Astrocyte (in vitro differentiated cells and primary cell): ENCODE measurements around the gene THG1L. TPM values are rescaled to one million over a fixed set of nuclear protein-coding genes. Genes with fewer than 3 reads are reported as not detected.

Experiments
- DNase-seq: peaks from one replicate; pipeline ENCODE4 v3.0.0-alpha.2; 2010; ENCODE audit warnings: low read depth
- FAIRE-seq: peaks from 2 replicates; lab custom pipeline; 2011; peaks lifted over from hg19 to GRCh38; lab: Jason Lieb, UNC
- H2AFZ ChIP-seq: 2 replicates; pipeline ENCODE4 v1.6.0; 2012; ENCODE audit warnings: low read depth, low read length, inconsistent platforms
- H3K27ac ChIP-seq: 2 replicates; pipeline ENCODE4 v1.5.1; 2011; ENCODE audit warnings: low read depth, low read length, inconsistent platforms
- H3K27me3 ChIP-seq: 2 replicates; pipeline ENCODE4 v1.6.0; 2011; ENCODE audit warnings: low read length, inconsistent platforms; ENCODE audit not compliant: insufficient read depth
- H3K36me3 ChIP-seq: 2 replicates; pipeline ENCODE4 v1.5.1; 2011; ENCODE audit warnings: low read length, inconsistent platforms; ENCODE audit not compliant: insufficient read depth
- H3K4me1 ChIP-seq: 2 replicates; pipeline ENCODE4 v1.5.1; 2011; ENCODE audit warnings: low read length, inconsistent platforms; ENCODE audit not compliant: insufficient read depth
- H3K4me2 ChIP-seq: 2 replicates; pipeline ENCODE4 v1.6.0; 2012; ENCODE audit warnings: low read length, inconsistent platforms
- H3K4me3 ChIP-seq: 2 replicates; pipeline ENCODE4 v1.5.1; 2011; ENCODE audit warnings: low read depth, mild to moderate bottlenecking, low read length, inconsistent platforms; ENCODE audit not compliant: insufficient read depth
- H3K79me2 ChIP-seq: 2 replicates; pipeline ENCODE4 v1.6.0; 2012; ENCODE audit warnings: mild to moderate bottlenecking, low read length, inconsistent platforms; ENCODE audit not compliant: insufficient read depth
- H3K9ac ChIP-seq: 2 replicates; pipeline ENCODE4 v1.6.0; 2012; ENCODE audit warnings: mild to moderate bottlenecking, low read length, inconsistent platforms
- H3K9me3 ChIP-seq: 2 replicates; pipeline ENCODE4 v1.5.1; 2012; ENCODE audit warnings: low read depth, mild to moderate bottlenecking, low read length, inconsistent platforms; ENCODE audit not compliant: insufficient read depth
- H4K20me1 ChIP-seq: 2 replicates; pipeline ENCODE4 v1.6.0; 2012; ENCODE audit warnings: low read length, inconsistent platforms; ENCODE audit not compliant: insufficient read depth
- H3K27ac Mint-ChIP-seq: one replicate; pipeline ENCODE4 v1.8.0; 2021; ENCODE audit warnings: mild to moderate bottlenecking, mixed read lengths; ENCODE audit not compliant: unreplicated experiment
- H3K27me3 Mint-ChIP-seq: one replicate; pipeline ENCODE4 v1.8.0; 2021; ENCODE audit warnings: low read depth, mixed read lengths; ENCODE audit not compliant: unreplicated experiment
- H3K36me3 Mint-ChIP-seq: one replicate; pipeline ENCODE4 v1.8.0; 2021; ENCODE audit warnings: low read depth, mixed read lengths; ENCODE audit not compliant: unreplicated experiment
- H3K4me1 Mint-ChIP-seq: one replicate; pipeline ENCODE4 v1.8.0; 2021; ENCODE audit warnings: low read depth, mixed read lengths; ENCODE audit not compliant: unreplicated experiment
- H3K4me3 Mint-ChIP-seq: one replicate; pipeline ENCODE4 v1.8.0; 2021; ENCODE audit warnings: mild to moderate bottlenecking, moderate library complexity, mixed read lengths; ENCODE audit not compliant: unreplicated experiment
- H3K9me3 Mint-ChIP-seq: one replicate; pipeline ENCODE4 v1.8.0; 2021; ENCODE audit warnings: mild to moderate bottlenecking, mixed read lengths; ENCODE audit not compliant: unreplicated experiment
- EZH2 ChIP-seq: IDR thresholded peaks from 2 replicates; pipeline ENCODE4 v1.6.1; 2012; ENCODE audit warnings: mild to moderate bottlenecking, low read length, inconsistent platforms; ENCODE audit not compliant: insufficient read depth
- total RNA-seq: library from RNA; stranded (reverse); gene quantifications from 2 replicates; pipeline ENCODE4 v1.2.1, GENCODE V29; 2021
- TF ChIP-seq, protein P1 (sequence below): IDR thresholded peaks from 2 replicates; pipeline ENCODE4 v1.5.1; 2011; ENCODE audit warnings: low read depth, mild to moderate bottlenecking, inconsistent platforms, low read length, moderate library complexity; ENCODE audit not compliant: insufficient read depth

THG1L gene
- total RNA-seq, 1 donor from 2014 or later, result 9.7 TPM

DNA sequence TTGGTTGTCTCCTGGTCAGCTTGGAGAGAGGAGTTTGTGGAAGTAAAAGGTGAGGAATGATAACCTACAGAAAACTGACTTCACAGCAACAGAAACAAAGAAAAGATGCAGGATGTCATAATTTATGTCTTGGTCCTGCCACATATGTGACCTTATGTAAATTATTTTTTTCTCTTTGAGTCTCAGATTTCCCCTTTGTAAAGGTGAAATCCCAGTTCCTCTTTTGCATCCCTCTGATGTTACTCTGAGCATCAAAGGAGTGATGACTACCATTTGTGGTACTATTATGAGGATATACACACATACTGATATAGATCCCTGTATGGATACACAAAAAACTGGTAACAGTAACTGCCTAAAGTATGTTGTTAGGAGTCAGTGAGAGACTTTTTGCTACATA is 1.4 kb upstream of the THG1L start:
- Mint-ChIP-seq H3K4me3 (no peak overlapping the region), H3K9me3 (peaks cover 2% of the 10 kb centered on the region), H3K36me3 (peaks cover 2% of the 10 kb centered on the region), H3K27ac (no peak overlapping the region), H3K4me1 (peaks cover 5% of the 10 kb centered on the region), H3K27me3 (no peaks in the 10 kb centered on the region)
- Histone ChIP-seq H3K9ac (no peak overlapping the region), H3K36me3 (peaks cover 12% of the 10 kb centered on the region), H3K4me3 (no peak overlapping the region), H3K79me2 (peaks cover 6% of the 10 kb centered on the region), H3K9me3 (no peaks in the 10 kb centered on the region), H3K4me2 (no peak overlapping the region), H3K27me3 (no peaks in the 10 kb centered on the region), H3K4me1 (peaks cover 4% of the 10 kb centered on the region), H3K27ac (no peak overlapping the region), H2AFZ (no peak overlapping the region), H4K20me1 (no peaks in the 10 kb centered on the region)
- FAIRE-seq (no peak), DNase-seq (no peak)
- no peak for TF ChIP-seq EZH2
- TF ChIP-seq, protein P1, sequence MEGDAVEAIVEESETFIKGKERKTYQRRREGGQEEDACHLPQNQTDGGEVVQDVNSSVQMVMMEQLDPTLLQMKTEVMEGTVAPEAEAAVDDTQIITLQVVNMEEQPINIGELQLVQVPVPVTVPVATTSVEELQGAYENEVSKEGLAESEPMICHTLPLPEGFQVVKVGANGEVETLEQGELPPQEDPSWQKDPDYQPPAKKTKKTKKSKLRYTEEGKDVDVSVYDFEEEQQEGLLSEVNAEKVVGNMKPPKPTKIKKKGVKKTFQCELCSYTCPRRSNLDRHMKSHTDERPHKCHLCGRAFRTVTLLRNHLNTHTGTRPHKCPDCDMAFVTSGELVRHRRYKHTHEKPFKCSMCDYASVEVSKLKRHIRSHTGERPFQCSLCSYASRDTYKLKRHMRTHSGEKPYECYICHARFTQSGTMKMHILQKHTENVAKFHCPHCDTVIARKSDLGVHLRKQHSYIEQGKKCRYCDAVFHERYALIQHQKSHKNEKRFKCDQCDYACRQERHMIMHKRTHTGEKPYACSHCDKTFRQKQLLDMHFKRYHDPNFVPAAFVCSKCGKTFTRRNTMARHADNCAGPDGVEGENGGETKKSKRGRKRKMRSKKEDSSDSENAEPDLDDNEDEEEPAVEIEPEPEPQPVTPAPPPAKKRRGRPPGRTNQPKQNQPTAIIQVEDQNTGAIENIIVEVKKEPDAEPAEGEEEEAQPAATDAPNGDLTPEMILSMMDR, result no peak

DNA sequence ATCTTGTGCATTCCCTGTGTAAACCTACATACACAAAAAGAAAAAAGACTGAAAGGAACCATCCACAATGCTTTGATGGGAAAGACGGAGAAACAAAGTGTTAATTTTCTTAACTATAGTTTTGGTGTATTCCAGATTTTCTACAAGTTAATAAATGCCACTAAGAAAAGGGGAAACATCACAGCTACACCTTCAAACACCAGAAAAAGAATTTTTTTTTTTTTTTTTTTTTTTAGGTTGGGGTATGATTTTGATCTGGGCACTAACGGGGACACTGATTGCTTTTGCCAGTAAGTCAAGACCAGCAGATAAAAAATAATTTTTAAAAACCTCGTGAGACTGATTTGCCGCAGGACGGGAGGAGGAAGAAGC is 334 bp upstream of the THG1L start:
- Mint-ChIP-seq H3K36me3 (peaks cover 2% of the 10 kb centered on the region), H3K27ac (peak overlapping the region; percentile 86), H3K4me1 (peaks cover 5% of the 10 kb centered on the region), H3K4me3 (peak overlapping the region; percentile 89), H3K9me3 (no peaks in the 10 kb centered on the region), H3K27me3 (no peaks in the 10 kb centered on the region)
- peak overlapping the region; percentile 86 for H3K27ac ChIP-seq
- H3K4me1 ChIP-seq, result peaks cover 4% of the 10 kb centered on the region
- peaks cover 16% of the 10 kb centered on the region for H3K36me3 ChIP-seq
- FAIRE-seq, result peak; percentile 64
- H3K27me3 ChIP-seq, result no peaks in the 10 kb centered on the region
- H4K20me1 ChIP-seq, result no peaks in the 10 kb centered on the region
- no peak for DNase-seq
- TF ChIP-seq, protein P1, result no peak
- no peak for TF ChIP-seq EZH2
- peak overlapping the region; percentile 84 for H3K9ac ChIP-seq
- peak overlapping the region; percentile 84 for H3K4me2 ChIP-seq
- H3K79me2 ChIP-seq, result peaks cover 6% of the 10 kb centered on the region
- peak overlapping the region; percentile 92 for H3K4me3 ChIP-seq
- H2AFZ ChIP-seq, result peak overlapping the region; percentile 97
- H3K9me3 ChIP-seq, result no peaks in the 10 kb centered on the region

DNA sequence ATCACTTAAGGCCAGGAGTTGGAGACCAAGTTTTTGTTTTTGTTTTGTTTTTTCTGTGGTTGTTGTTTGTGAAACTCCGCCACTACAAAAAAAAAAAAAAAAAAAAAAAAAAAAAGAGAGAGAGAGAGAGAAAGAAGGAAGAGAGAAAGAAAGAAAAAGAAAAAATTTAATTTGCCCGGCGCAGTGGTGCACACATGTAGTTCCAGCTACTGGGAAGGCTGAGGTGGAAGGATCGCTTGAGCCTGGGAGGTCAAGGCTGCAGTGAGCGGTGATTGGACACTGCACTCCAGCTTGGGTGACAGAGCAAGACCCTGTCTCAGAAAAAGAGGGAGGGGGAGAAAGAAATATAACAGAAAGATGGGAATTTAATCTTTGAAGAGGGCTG is 902 bp downstream of the THG1L start:
- peak overlapping the region; percentile 86 for H3K27ac Mint-ChIP-seq
- Histone ChIP-seq H3K9ac (peak overlapping the region; percentile 84), H3K79me2 (peaks cover 6% of the 10 kb centered on the region), H3K27ac (no peak overlapping the region), H2AFZ (no peak overlapping the region), H3K4me2 (peak overlapping the region; percentile 84), H3K36me3 (peaks cover 16% of the 10 kb centered on the region), H3K4me3 (peak overlapping the region; percentile 92), H3K9me3 (no peaks in the 10 kb centered on the region), H3K4me1 (peaks cover 4% of the 10 kb centered on the region), H3K27me3 (no peaks in the 10 kb centered on the region), H4K20me1 (no peaks in the 10 kb centered on the region)
- DNase-seq (no peak), FAIRE-seq (no peak)
- peaks cover 5% of the 10 kb centered on the region for H3K4me1 Mint-ChIP-seq
- no peaks in the 10 kb centered on the region for H3K27me3 Mint-ChIP-seq
- H3K4me3 Mint-ChIP-seq, result peak overlapping the region; percentile 89
- peaks cover 2% of the 10 kb centered on the region for H3K36me3 Mint-ChIP-seq
- TF ChIP-seq, protein P1, result no peak
- TF ChIP-seq EZH2, result no peak
- H3K9me3 Mint-ChIP-seq, result no peaks in the 10 kb centered on the region
